HepG2 (cell line): ENCODE data around the gene CIBAR2. TPM values are rescaled to one million over a fixed set of nuclear protein-coding genes. Genes with fewer than 3 reads are reported as not detected.

Experiments
- E2F5 ChIP-seq: sonication (generic); formaldehyde crosslinking; conservative IDR thresholded peaks from 2 replicates; pipeline ENCODE4 v1.4.0; 2020; ENCODE audit warnings: missing genetic modification reagents
- GATAD2A ChIP-seq: IDR thresholded peaks from 2 replicates; pipeline ENCODE4 v1.6.1; 2016
- HDAC6 ChIP-seq: fragments of 200-600 bp; sonication (generic); IDR thresholded peaks from 2 replicates; pipeline ENCODE4 v1.7.0; 2017; ENCODE audit warnings: mild to moderate bottlenecking, antibody characterized with exemption, low read length, low read depth
- JUNB ChIP-seq: sonication (generic); formaldehyde crosslinking; IDR thresholded peaks from 2 replicates; pipeline ENCODE4 v1.8.0; 2022; ENCODE audit warnings: missing genetic modification reagents, mild to moderate bottlenecking, borderline replicate concordance
- PCBP1 ChIP-seq: fragments of 200-400 bp; formaldehyde crosslinking; IDR thresholded peaks from 2 replicates; pipeline ENCODE4 v1.6.1; 2017; ENCODE audit warnings: mild to moderate bottlenecking, low read depth, low read length, borderline replicate concordance
- PHF5A ChIP-seq: IDR thresholded peaks from one replicate; pipeline ENCODE4 v1.6.1; 2018; ENCODE audit warnings: low read depth, missing genetic modification reagents; ENCODE audit not compliant: unreplicated experiment
- PRPF4 ChIP-seq: fragments of 200-400 bp; formaldehyde crosslinking; IDR thresholded peaks from 2 replicates; pipeline ENCODE4 v1.6.1; 2016; ENCODE audit warnings: low read length, low read depth; ENCODE audit not compliant: poor library complexity, severe bottlenecking
- RBAK ChIP-seq: sonication (generic); formaldehyde crosslinking; IDR thresholded peaks from 2 replicates; pipeline ENCODE4 v1.5.1; 2020; ENCODE audit warnings: mild to moderate bottlenecking, missing genetic modification reagents
- SMYD3 ChIP-seq: sonication (generic); formaldehyde crosslinking; IDR thresholded peaks from 2 replicates; pipeline ENCODE4 v1.8.1; 2023; ENCODE audit warnings: mild to moderate bottlenecking, missing genetic modification reagents
- SNAI1 ChIP-seq: sonication (generic); formaldehyde crosslinking; IDR thresholded peaks from 2 replicates; pipeline ENCODE4 v1.5.0; 2020; ENCODE audit warnings: mild to moderate bottlenecking, missing genetic modification reagents, borderline replicate concordance
- SP2 ChIP-seq: sonication (generic); formaldehyde crosslinking; IDR thresholded peaks from 2 replicates; pipeline ENCODE4 v1.5.1; 2020; ENCODE audit warnings: mild to moderate bottlenecking, missing genetic modification reagents
- SUZ12 ChIP-seq: fragments of 150-350 bp; IDR thresholded peaks from 2 replicates; pipeline ENCODE4 v1.6.1; 2014; ENCODE audit warnings: low read depth, low read length
- ZBTB14 ChIP-seq: sonication (generic); formaldehyde crosslinking; IDR thresholded peaks from 2 replicates; pipeline ENCODE4 v1.4.0; 2020; ENCODE audit warnings: missing genetic modification reagents
- ZBTB34 ChIP-seq: sonication (generic); formaldehyde crosslinking; IDR thresholded peaks from 2 replicates; pipeline ENCODE4 v1.8.0; 2022; ENCODE audit warnings: mild to moderate bottlenecking, missing genetic modification reagents
- ZBTB37 ChIP-seq: sonication (generic); formaldehyde crosslinking; IDR thresholded peaks from 2 replicates; pipeline ENCODE4 v1.4.0; 2020; ENCODE audit warnings: mild to moderate bottlenecking, missing genetic modification reagents
- ZBTB8A ChIP-seq: sonication (generic); formaldehyde crosslinking; IDR thresholded peaks from 2 replicates; pipeline ENCODE4 v1.4.0; 2020; ENCODE audit warnings: mild to moderate bottlenecking, low read depth, missing genetic modification reagents, borderline replicate concordance
- ZMAT3 ChIP-seq: sonication (generic); formaldehyde crosslinking; conservative IDR thresholded peaks from 2 replicates; pipeline ENCODE4 v1.7.0; 2021; ENCODE audit warnings: missing genetic modification reagents
- ZNF12 ChIP-seq: sonication (generic); formaldehyde crosslinking; IDR thresholded peaks from 2 replicates; pipeline ENCODE4 v1.5.0; 2020; ENCODE audit warnings: missing genetic modification reagents
- ZNF20 ChIP-seq: sonication (generic); formaldehyde crosslinking; IDR thresholded peaks from 2 replicates; pipeline ENCODE4 v1.4.0; 2020; ENCODE audit warnings: mild to moderate bottlenecking, moderate library complexity, missing genetic modification reagents
- ZNF230 ChIP-seq: sonication (generic); formaldehyde crosslinking; IDR thresholded peaks from 2 replicates; pipeline ENCODE4 v1.4.0; 2020; ENCODE audit warnings: mild to moderate bottlenecking, missing genetic modification reagents
- polyA plus RNA-seq, 8 experiments: library from polyadenylated mRNA; depleted of rRNA in 3 of 8; stranded (reverse) in 7 of 8; unstranded in 1 of 8; fragments of >200 nt; fragmentation: Illumina TruSeq in 4 of 8; extraction: Trizol in 4 of 8; gene quantifications; 2 replicates each; pipeline versions ENCODE4 v1.2.1 to v1.2.3, GENCODE V29; 2011 to 2016; ENCODE audit warnings: low read depth in 4 of 8, missing spikeins in 1 of 8, mixed read lengths in 1 of 8; ENCODE audit not compliant: insufficient read depth in 1 of 8
- total RNA-seq, 5 experiments: library from RNA; depleted of rRNA; stranded (reverse); fragments of >200 nt; fragmentation: Illumina TruSeq; extraction: Trizol; gene quantifications; 2 replicates each; pipeline ENCODE4 v1.2.3, GENCODE V29; 2016; ENCODE audit warnings: low read depth in 1 of 5
- TF ChIP-seq, protein P1 (sequence below): sonication (generic); formaldehyde crosslinking; IDR thresholded peaks from 2 replicates; pipeline ENCODE4 v1.5.0; 2020; ENCODE audit warnings: mild to moderate bottlenecking, missing genetic modification reagents
- TF ChIP-seq, protein P2 (sequence below): sonication (generic); formaldehyde crosslinking; IDR thresholded peaks from 2 replicates; pipeline ENCODE4 v1.5.0; 2020; ENCODE audit warnings: mild to moderate bottlenecking, missing genetic modification reagents

Gene CIBAR2
- total and polyA plus RNA-seq, 2 of the 13 experiments (the other 11 are each of a cell fraction or from before 2014, with no cell fraction given), result not detected

DNA sequence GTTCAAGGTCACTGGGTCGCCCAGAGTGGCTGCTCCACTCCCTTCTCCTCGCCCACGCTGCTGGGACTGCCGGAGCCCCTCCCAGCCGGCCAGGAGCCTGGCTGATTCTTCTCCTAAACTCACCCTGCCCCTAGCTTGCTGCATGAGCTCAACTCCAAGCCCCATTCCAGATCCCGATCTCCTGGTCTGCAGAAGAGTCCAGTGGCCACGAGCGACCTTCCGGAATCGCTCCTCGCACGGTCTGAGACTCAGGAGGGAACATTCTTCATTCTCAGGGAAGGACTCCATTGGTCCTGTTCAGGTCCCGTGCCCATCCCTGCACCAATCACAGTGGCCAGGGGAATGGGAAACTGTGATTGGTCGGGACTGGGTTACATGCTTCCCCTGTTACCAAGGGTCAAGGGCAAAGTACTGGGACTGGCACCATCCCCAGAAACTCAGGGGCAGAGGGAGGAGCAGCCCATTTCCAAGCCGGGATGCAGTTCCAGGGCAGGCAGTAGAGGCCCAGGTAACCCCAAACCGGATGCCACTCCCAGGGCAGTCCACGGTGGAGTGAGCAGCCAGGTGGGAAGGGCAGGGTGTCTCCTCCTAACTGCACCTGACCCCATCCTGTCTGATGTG is 24.5 kb upstream of the CIBAR2 start (continued):
- TF ChIP-seq ZNF12 (CRISPR knock-in tag) (no peak; the same call in 1 of the 2 replicates), GATAD2A (CRISPR knock-in tag) (peak; percentile 56), RBAK (CRISPR knock-in tag) (no peak), ZBTB37 (CRISPR knock-in tag) (no peak), ZBTB34 (CRISPR knock-in tag) (0 out of 2 replicates have a peak, but pooled peaks have one; percentile 62), SP2 (CRISPR knock-in tag) (peak; percentile 66), ZBTB8A (CRISPR knock-in tag) (no peak), PCBP1 (no peak), HDAC6 (no peak), JUNB (CRISPR knock-in tag) (peak; percentile 77; the same call in 1 of the 2 replicates), ZNF20 (no peak), SNAI1 (no peak; the same call in 1 of the 2 replicates), E2F5 (CRISPR knock-in tag) (0 out of 2 replicates have a peak, but pooled peaks have one; percentile 42), PRPF4 (no peak), ZMAT3 (CRISPR knock-in tag) (peak; percentile 87), ZNF230 (CRISPR knock-in tag) (peak; percentile 71), SMYD3 (CRISPR knock-in tag) (peak; percentile 97), ZBTB14 (CRISPR knock-in tag) (0 out of 2 replicates have a peak, but pooled peaks have one; percentile 48), PHF5A (CRISPR knock-in tag) (no peak), SUZ12 (no peak)
- TF ChIP-seq, protein P1, sequence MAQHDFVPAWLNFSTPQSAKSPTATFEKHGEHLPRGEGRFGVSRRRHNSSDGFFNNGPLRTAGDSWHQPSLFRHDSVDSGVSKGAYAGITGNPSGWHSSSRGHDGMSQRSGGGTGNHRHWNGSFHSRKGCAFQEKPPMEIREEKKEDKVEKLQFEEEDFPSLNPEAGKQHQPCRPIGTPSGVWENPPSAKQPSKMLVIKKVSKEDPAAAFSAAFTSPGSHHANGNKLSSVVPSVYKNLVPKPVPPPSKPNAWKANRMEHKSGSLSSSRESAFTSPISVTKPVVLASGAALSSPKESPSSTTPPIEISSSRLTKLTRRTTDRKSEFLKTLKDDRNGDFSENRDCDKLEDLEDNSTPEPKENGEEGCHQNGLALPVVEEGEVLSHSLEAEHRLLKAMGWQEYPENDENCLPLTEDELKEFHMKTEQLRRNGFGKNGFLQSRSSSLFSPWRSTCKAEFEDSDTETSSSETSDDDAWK, result no peak
- TF ChIP-seq, protein P2, sequence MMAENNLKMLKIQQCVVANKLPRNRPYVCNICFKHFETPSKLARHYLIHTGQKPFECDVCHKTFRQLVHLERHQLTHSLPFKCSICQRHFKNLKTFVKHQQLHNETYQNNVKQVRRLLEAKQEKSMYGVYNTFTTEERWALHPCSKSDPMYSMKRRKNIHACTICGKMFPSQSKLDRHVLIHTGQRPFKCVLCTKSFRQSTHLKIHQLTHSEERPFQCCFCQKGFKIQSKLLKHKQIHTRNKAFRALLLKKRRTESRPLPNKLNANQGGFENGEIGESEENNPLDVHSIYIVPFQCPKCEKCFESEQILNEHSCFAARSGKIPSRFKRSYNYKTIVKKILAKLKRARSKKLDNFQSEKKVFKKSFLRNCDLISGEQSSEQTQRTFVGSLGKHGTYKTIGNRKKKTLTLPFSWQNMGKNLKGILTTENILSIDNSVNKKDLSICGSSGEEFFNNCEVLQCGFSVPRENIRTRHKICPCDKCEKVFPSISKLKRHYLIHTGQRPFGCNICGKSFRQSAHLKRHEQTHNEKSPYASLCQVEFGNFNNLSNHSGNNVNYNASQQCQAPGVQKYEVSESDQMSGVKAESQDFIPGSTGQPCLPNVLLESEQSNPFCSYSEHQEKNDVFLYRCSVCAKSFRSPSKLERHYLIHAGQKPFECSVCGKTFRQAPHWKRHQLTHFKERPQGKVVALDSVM (CRISPR knock-in tag), result peak; percentile 48
